ENCODE data around the gene HECW1. TPM values are rescaled to one million over a fixed set of nuclear protein-coding genes. Genes with fewer than 3 reads are reported as not detected.

The HECW1 gene
- total and polyA plus RNA-seq, 2 of the 8 experiments (the other 6 are each of a cell fraction or from before 2014, with no cell fraction given): 2.9 to 12.7 TPM

- TF ChIP-seq KDM5A (IDR thresholded peaks at IDR 0.05; ENCODE audit: low read length) (no peak), HDAC2 (IDR thresholded peaks at IDR 0.05; ENCODE audit: borderline replicate concordance in 1 of 2, low read depth in 2 of 2, low read length in 2 of 2) (no peak), CHD7 (IDR thresholded peaks at IDR 0.05; ENCODE audit: insufficient replicate concordance, low read length) (no peak), SUZ12 (IDR thresholded peaks at IDR 0.05; ENCODE audit: low read length) (no peak), JUN (IDR thresholded peaks at IDR 0.05; ENCODE audit: low read depth, low read length) (no peak), GTF2F1 (IDR thresholded peaks at IDR 0.05; ENCODE audit: borderline replicate concordance, low read depth, low read length) (no peak), SIN3A (conservative IDR thresholded peaks at IDR 0.05 in 1 of 2, IDR thresholded peaks at IDR 0.05 in 1 of 2; ENCODE audit: low read depth in 1 of 2, low read length in 2 of 2) (no peak), BCL11A (IDR thresholded peaks at IDR 0.05; ENCODE audit: low read depth in 2 of 2, low read length in 2 of 2) (no peak), SP4 (IDR thresholded peaks at IDR 0.05; ENCODE audit: low read length) (no peak), POLR2A (IDR thresholded peaks at IDR 0.05; ENCODE audit: control extremely low read depth in 1 of 2, low read depth in 2 of 2, low read length in 2 of 2) (no peak), TCF12 (IDR thresholded peaks at IDR 0.05; ENCODE audit: low read depth, low read length) (no peak)
Measured at GRCh38 chr7:43328785-43329380, 216.4 kb downstream of the HECW1 start (continued).

All from H1 (cell line).